HG02884 (cell line): Measurements from ENCODE around the gene GNG13.

ENCODE experiments used
- ATAC-seq: cut with Tn5 transposase; IDR thresholded peaks from one replicate; pipeline ENCODE4 v1.9.1; 2021; ENCODE audit warnings: mild to moderate bottlenecking, moderate library complexity; ENCODE audit not compliant: unreplicated experiment

Gene GNG13

GRCh38 chr16:815861-816260 is 15.3 kb upstream of the GNG13 start:
- ATAC-seq: no peak

DNA sequence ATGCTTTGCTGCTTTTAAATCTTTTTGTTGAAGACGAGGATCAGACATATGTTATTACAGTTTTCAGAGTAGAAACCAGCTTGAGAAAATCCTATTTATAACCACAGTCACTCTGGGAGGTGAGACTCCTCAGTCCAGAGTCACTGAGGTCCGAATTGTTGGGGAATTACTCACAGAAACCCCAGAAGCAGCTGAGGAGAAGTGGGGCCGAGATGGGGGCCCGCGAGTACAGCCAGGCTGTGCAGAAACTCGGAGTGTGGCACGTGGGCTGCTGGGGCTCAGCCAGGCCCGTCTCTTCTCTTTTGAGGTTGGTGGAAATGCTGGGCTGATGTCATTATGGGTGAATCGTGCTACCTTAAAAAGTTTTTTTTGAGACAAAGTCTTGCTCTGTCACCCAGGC is 14.4 kb upstream of the GNG13 start:
- ATAC-seq: no peak

DNA sequence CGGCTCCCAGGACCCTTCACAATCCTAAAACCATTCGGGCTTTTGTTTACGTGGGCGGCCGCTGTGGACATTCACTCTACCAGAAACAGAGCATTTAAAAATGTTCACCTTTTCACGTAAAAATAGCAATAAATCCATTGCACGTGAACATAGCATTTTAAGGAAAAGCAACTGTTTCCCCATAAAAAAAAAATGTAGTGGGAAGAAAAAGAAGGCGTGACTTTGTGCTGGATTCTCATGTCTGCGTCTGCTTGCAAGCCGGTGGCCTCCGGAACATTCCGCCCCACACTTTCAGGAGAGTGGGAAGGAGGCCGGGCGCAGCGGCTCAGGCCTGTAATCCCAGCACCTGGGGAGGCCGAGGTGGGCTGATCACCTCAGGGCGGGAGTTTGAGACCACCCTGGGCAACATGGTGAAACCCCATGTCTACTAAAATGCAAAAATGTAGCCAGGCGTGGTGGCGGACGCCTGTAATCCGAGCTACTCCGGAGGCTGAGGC is 13.4 kb upstream of the GNG13 start:
- no peak for ATAC-seq

- ATAC-seq: no peak
Measured at GRCh38 chr16:813204-813915, 12.8 kb upstream of the GNG13 start.

GRCh38 chr16:808085-808386 is 7.5 kb upstream of the GNG13 start:
- no peak for ATAC-seq

- peak; percentile 69 for ATAC-seq
Measured at GRCh38 chr16:807347-808084, 7.0 kb upstream of the GNG13 start.

DNA sequence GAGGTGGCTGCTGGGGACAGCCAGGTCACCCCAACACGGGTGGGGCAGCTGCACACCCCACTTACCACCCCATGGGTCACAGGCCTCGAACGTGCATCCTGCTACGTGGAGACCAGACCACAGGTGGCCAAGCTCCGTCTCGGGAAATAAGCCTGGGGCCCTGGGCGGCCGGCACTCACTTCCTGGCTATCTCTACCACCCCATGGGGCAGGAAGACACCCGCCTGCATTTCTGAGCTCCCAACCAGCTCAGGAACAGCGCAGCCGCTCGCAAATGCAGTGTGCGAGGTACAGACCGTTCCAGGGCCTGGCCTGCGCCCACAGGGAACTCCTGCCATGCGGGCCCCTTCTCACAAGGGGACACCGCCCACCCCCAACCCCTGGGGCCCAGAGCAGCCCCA is 4.9 kb upstream of the GNG13 start:
- no peak for ATAC-seq

GRCh38 chr16:804193-805048 is 3.9 kb upstream of the GNG13 start:
- no peak for ATAC-seq

DNA sequence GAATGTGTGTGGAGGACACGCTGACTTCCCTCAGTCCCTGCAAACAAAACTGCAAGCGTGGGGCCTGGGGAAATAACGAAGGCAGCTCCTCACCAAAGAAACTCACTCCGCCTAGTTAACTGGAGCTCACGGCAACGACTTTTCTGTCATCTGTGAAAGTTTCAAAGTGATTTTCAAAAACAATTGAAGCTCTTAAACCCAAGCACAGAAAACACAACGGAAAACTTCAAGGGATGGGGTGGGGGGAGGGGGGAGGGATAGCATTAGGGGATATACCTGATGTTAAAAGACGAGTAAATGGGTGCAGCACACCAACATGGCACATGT is 3.2 kb upstream of the GNG13 start:
- ATAC-seq: no peak

- no peak for ATAC-seq
Measured at GRCh38 chr16:802914-803753, 2.6 kb upstream of the GNG13 start.

DNA sequence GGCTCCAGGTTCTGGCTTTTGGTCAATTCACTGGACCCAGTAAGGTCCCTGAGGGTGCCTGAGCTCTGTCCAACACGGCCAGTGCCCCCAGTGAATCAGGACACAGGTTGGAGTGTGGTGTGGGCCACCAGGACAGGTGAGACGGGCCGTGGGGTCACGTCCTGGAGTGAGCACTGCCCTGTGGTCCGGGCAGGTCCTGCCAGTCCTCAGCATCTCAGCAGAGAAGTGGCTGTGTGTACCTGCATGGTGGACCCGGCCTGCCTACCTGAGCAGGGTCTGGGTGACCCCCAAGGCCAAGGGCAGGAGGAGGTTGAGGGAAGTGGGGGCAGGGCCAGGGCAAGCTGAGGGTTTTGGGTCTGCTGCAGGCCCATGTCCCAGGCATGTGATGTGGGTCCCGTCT is 1.9 kb upstream of the GNG13 start:
- ATAC-seq: no peak

GRCh38 chr16:801584-802363 is 1.2 kb upstream of the GNG13 start:
- no peak for ATAC-seq

- ATAC-seq: no peak
Measured at GRCh38 chr16:800834-801511, 439 bp upstream of the GNG13 start.

- no peak for ATAC-seq
Measured at GRCh38 chr16:799111-799947, 1.2 kb downstream of the GNG13 start.

- ATAC-seq: no peak
Measured at GRCh38 chr16:798666-799065, 1.9 kb downstream of the GNG13 start.

GRCh38 chr16:797686-798085 is 2.8 kb downstream of the GNG13 start:
- ATAC-seq: no peak

- ATAC-seq: no peak
Measured at GRCh38 chr16:797120-797420, 3.5 kb downstream of the GNG13 start.

DNA sequence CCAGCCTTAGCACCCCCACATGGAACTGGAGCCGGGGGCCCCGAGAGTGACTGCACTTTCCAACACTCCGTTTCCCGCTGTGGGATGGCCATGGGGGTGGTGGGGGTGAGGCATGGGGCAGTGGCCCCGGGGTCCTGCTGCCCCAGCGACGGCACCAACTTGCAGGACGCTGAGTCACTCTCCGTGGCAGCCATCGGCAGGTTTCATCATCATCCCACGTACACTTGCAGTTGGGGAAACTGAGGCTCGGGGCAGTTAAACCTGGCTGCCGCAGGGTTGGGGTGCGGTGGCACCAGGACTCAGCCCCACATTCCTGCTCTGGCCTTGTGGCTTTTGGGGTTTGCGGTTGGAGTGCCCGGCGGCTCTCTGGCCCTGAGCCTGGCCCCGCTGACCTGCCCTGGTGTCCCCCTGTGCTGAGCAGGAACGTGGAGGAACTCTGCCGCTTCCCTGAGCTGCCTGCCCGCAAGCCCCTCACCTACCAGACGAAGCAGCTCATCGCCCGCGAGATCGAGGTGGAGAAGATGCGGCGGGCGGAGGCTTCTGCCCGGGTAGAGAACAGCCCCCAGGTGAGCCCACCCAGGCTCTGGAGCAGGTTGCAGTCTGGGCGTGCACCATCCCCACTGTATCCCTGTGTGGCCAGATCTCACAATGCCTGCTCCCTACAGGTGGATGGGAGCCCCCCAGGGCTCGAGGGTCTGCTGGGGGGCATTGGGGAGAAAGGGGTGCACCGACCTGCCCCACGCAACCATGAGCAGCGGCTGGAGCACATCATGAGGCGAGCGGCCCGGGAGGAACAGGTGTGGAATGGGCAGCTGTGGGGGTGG is 4.0 kb downstream of the GNG13 start:
- ATAC-seq: no peak
